ENCODE data around the gene HDAC2.

HDAC2 gene

GRCh38 chr6:113909224-113909856 is 61.6 kb downstream of the HDAC2 start:
- Histone ChIP-seq H3K36me3 (replicated peaks; ENCODE audit: low read depth, low read length) (no peaks in the 10 kb centered on the region), H4K20me1 (ENCODE audit: insufficient read depth, low read length) (no peaks in the 10 kb centered on the region), H3K27ac (ENCODE audit: low read length) (no peak overlapping the region), H3K4me3 (ENCODE audit: low read length) (no peak overlapping the region), H3K9ac (ENCODE audit: low read length) (no peak overlapping the region), H3K4me1 (ENCODE audit: low read length) (no peaks in the 10 kb centered on the region), H3K79me2 (ENCODE audit: low read length) (no peaks in the 10 kb centered on the region), H3K27me3 (ENCODE audit: low read depth, low read length) (no peaks in the 10 kb centered on the region), H3K4me2 (ENCODE audit: low read length) (peak overlapping the region; percentile 56), H2AFZ (ENCODE audit: low read depth, low read length) (no peak overlapping the region; the same call in 1 of the 2 replicates), H3K9me3 (ENCODE audit: insufficient read depth, low read length) (no peaks in the 10 kb centered on the region)
- no peak for TF ChIP-seq EZH2phosphoT487 (IDR thresholded peaks at IDR 0.05; ENCODE audit: low read depth)
- peak; percentile 69 for TF ChIP-seq CTCF (IDR thresholded peaks at IDR 0.05; ENCODE audit: low read depth, low read length)

- no peak overlapping the region for H2AFZ ChIP-seq (ENCODE audit: low read depth, low read length)
- H3K4me3 ChIP-seq (ENCODE audit: low read length), result no peak overlapping the region
- no peaks in the 10 kb centered on the region for H3K9me3 ChIP-seq (ENCODE audit: insufficient read depth, low read length)
- TF ChIP-seq CTCF (IDR thresholded peaks at IDR 0.05; ENCODE audit: low read depth, low read length) (no peak), EZH2phosphoT487 (IDR thresholded peaks at IDR 0.05; ENCODE audit: low read depth) (no peak)
- no peak overlapping the region for H3K27ac ChIP-seq (ENCODE audit: low read length)
- H3K79me2 ChIP-seq (ENCODE audit: low read length), result no peaks in the 10 kb centered on the region
- no peaks in the 10 kb centered on the region for H3K36me3 ChIP-seq (replicated peaks; ENCODE audit: low read depth, low read length)
- no peaks in the 10 kb centered on the region for H3K4me1 ChIP-seq (ENCODE audit: low read length)
- no peaks in the 10 kb centered on the region for H4K20me1 ChIP-seq (ENCODE audit: insufficient read depth, low read length)
- no peak overlapping the region for H3K9ac ChIP-seq (ENCODE audit: low read length)
- H3K4me2 ChIP-seq (ENCODE audit: low read length), result peak overlapping the region; percentile 56; the same call in 1 of the 2 replicates
- H3K27me3 ChIP-seq (ENCODE audit: low read depth, low read length), result no peaks in the 10 kb centered on the region
Observed at GRCh38 chr6:113908801-113909200, 62.1 kb downstream of the HDAC2 start.

GRCh38 chr6:113907102-113907815 is 63.7 kb downstream of the HDAC2 start:
- TF ChIP-seq CTCF (IDR thresholded peaks at IDR 0.05; ENCODE audit: low read depth, low read length) (no peak), EZH2phosphoT487 (IDR thresholded peaks at IDR 0.05; ENCODE audit: low read depth) (no peak)
- Histone ChIP-seq H3K4me3 (ENCODE audit: low read length) (no peak overlapping the region), H3K9me3 (ENCODE audit: insufficient read depth, low read length) (no peaks in the 10 kb centered on the region), H3K36me3 (replicated peaks; ENCODE audit: low read depth, low read length) (no peaks in the 10 kb centered on the region), H3K27me3 (ENCODE audit: low read depth, low read length) (no peaks in the 10 kb centered on the region), H3K4me2 (ENCODE audit: low read length) (no peak overlapping the region), H2AFZ (ENCODE audit: low read depth, low read length) (no peak overlapping the region), H3K27ac (ENCODE audit: low read length) (no peak overlapping the region), H3K9ac (ENCODE audit: low read length) (no peak overlapping the region), H3K4me1 (ENCODE audit: low read length) (no peaks in the 10 kb centered on the region), H4K20me1 (ENCODE audit: insufficient read depth, low read length) (no peaks in the 10 kb centered on the region), H3K79me2 (ENCODE audit: low read length) (no peaks in the 10 kb centered on the region)

- Histone ChIP-seq H3K4me2 (ENCODE audit: low read length) (no peak overlapping the region), H3K4me1 (ENCODE audit: low read length) (no peaks in the 10 kb centered on the region), H3K79me2 (ENCODE audit: low read length) (no peaks in the 10 kb centered on the region), H4K20me1 (ENCODE audit: insufficient read depth, low read length) (no peaks in the 10 kb centered on the region), H3K27ac (ENCODE audit: low read length) (no peak overlapping the region), H3K36me3 (replicated peaks; ENCODE audit: low read depth, low read length) (no peaks in the 10 kb centered on the region), H2AFZ (ENCODE audit: low read depth, low read length) (no peak overlapping the region), H3K9ac (ENCODE audit: low read length) (no peak overlapping the region), H3K4me3 (ENCODE audit: low read length) (no peak overlapping the region), H3K27me3 (ENCODE audit: low read depth, low read length) (no peaks in the 10 kb centered on the region), H3K9me3 (ENCODE audit: insufficient read depth, low read length) (no peaks in the 10 kb centered on the region)
- TF ChIP-seq EZH2phosphoT487 (IDR thresholded peaks at IDR 0.05; ENCODE audit: low read depth) (no peak), CTCF (IDR thresholded peaks at IDR 0.05; ENCODE audit: low read depth, low read length) (no peak)
Observed at GRCh38 chr6:113903666-113904330, 67.2 kb downstream of the HDAC2 start.

Measured in OCI-LY3 (cell line).